Measurements from ENCODE around the gene UGT1A5.

UGT1A5 gene

DNA sequence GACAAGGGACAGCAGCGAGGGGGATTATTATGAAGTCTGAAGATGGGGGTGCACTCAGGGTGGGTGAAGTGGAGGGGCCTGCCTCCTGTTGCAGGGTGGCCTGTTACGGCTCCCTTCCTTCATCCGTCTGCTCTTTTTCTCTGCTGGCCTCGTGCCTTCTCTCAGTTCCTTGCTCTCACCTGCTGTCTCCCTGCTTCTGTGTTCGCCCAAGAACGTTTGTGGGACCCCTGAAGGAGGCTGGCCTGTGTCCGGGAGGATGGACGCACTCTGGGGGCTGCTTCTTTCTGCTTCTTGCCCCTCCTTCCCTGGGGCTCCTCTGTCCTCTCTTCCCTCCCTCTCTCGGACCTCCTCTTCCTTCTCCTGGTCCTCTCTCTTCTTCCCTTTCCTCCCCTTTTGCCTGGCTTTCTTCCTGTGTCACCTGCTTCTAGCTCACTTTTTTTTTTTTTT lies 79.2 kb downstream of the UGT1A5 start:
- no peak for DNase-seq

DNA sequence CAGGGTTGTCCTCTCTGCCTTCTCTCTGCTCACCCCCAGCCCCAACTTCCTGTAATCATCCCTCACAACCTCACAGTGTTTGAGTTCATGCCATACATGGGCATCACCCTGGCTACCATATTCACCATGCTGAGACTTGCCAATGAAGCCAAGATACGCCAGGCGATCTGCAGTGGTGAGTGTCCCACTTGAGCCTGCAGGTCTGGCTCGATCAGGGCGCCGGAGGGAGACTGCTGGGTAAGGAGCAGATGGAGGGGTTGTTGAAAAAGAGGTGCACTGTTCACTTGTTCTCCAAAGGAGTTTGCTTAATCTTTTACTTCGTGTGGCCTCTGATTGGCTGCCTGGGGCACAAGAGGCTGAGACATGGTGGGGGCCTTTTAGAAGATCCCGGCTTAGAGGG lies 80.0 kb downstream of the UGT1A5 start:
- DNase-seq, result no peak

- DNase-seq, result no peak
Observed at GRCh38 chr2:233793465-233794127, 80.9 kb downstream of the UGT1A5 start.

DNA sequence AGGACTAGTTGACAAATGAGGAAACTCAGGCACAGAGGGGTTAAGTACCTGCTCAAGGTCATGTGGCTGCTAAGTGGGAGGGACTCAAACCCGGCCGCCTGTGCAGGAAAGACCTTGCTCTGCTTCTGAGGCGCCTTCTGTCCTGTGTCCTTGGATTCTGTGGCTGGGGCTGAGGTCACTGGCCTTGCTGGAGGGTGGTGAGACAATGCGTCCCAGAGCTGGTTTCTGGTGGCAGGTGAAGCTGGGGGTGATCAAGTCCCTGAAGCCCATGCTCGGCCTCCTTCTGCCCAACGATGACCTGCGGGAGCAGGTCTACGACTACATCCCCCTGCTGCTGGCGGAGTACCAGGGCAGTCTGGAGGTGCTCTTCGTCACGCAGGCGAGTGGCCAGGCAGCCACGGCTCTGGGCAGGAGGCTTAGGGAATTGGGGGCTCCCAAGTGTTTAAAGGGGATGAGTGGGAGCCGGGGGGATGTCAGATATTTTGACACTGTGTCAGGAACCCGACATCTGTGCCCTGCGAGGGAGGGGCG lies 81.5 kb downstream of the UGT1A5 start:
- DNase-seq, result no peak

DNA sequence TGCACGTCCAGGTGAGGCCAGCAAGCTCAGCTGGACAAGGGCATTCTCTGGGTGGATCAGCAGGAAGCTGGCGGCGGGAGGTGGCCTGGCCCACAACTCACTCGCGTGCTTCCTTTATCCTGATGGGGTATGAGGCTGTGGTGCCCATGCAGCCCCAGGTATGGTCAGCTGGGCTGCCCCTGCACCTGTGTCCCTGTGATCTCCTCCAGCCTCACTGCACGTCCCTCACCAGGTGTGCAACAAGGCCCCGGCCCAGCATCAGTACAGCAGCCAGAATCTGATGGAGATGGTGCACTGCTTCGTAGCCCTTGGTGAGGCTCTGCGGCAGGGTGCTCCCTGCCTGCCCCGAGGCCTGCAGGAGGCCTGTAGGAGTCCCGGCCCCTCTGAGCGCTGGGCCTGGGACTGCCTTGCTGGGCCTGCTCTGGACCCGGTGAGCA lies 83.0 kb downstream of the UGT1A5 start:
- no peak for DNase-seq

- DNase-seq, result no peak
Observed at GRCh38 chr2:233796254-233796653, 83.5 kb downstream of the UGT1A5 start.

DNA sequence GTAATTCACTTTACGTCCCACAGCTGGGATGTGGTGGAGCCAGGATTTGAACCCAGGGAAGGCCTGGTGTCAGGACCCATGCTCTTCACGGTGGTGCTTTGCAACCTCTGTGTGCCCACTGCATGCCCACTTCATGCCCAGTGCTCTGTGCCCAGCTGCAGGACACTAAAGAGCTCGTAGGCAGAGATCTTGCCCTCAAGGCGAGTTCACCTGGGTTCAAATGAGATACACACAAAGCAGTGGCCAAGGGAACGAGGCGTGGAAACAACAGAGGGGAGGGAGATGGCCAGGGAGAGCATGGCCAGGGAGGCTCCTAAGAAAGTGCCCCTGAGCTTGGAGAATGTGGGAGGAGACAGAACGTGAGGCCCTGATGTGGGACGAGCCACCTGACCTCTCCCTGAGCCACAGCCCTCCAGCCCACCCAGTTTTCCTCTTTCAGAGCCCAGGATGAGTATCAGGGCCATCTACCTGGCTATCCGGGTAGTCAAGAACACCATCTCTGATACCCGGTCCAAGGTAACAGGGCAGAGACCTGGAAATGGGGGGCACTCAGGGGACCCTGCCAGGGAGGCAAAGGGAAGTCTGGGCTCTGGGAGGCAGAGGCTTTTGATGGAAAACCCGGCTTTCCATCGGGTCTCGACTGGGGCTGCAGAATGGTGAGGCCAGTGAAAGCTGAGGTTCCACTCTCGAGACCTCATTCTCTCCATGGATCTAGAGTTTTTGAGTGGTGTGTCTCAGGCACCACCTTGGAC lies 85.8 kb downstream of the UGT1A5 start:
- DNase-seq, result no peak

GRCh38 chr2:233799087-233799665 lies 86.5 kb downstream of the UGT1A5 start:
- DNase-seq, result no peak

DNA sequence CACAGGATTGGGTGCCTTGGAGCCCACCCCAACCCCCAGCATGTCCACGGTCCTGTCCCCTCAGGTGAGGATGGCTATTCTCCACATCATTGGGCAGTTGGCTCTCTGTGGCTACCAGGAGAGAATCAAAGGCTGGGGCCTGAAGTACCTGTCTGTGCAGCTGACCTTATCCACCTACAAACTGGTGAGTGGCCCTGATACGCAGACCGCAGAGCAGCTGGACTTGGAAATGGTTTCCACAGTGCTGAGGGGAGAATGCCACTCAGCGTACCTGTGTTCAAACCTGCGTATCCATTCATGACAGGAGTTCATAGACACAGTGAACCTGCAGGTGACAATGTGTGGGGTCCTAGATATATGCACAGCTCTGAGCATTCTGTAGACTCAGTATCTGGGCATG lies 87.0 kb downstream of the UGT1A5 start:
- DNase-seq, result no peak

GRCh38 chr2:233800208-233800607 lies 87.5 kb downstream of the UGT1A5 start:
- DNase-seq, result no peak

DNA sequence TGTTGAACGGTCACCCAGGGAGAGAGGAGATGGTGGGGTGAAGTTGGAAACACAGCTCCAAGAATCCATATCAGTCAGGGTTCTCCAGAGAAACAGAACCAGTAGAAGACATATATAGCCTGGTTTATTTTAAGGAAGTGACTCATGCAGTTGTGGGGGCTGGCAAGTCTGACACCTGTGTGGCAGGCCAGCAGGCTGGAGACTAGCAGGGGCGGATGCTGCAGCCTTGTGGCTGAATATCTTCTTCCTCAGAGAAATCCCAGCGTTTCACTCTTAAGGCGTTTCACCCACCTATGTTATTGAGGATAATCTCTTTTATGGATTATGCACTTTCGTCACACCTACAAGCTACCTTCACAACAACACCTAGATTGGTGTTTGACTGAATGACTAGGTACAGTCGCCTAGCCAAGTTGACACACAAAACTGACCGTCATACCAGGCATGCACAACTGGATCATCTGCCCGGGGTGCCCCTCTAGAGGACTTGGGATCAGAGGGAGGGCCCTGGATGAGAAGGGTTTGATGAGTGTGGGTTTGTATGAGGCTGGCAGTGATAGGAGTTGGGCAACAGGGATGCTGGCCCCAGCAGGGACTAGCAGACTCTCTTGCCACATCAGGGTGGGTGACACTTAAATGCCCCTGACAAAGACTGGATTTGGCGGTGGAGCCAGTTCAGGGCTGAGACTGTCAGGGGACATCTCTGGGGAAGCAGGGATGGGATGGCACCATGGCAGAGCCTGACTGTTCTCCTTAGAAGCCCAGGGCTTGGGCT lies 88.8 kb downstream of the UGT1A5 start:
- no peak for DNase-seq

DNA sequence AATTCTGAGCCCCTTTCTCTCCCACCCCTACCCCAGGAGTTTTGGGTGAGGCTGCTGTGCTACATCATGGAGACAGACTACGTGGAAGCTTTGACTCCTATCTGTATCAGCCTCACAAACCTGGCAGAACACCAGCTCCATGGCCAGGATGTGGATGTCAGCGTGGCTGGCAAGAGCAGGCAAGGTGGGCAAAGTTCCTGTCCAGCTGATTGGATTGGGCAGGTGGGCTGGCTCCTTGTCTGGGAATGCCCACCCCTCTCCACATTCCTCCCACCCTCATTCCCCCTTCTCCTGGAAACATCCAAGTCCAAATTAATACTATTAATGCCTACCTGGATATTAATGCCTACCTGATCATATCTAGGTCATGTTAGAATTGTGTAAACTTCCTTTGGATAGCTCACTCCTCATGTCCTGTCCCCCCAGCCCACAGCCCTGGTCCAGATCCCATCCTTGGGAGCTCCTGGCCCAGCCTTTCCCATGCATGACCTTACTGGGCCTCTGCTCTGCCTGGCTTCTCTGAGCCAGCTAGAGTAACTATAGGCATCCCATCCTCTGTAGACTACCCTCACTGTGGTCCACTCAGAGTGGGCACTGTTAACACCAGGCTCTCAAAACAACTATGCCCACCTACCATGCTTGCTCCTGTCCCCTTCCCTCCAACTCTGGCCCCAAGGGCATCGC lies 89.6 kb downstream of the UGT1A5 start:
- DNase-seq, result no peak

DNA sequence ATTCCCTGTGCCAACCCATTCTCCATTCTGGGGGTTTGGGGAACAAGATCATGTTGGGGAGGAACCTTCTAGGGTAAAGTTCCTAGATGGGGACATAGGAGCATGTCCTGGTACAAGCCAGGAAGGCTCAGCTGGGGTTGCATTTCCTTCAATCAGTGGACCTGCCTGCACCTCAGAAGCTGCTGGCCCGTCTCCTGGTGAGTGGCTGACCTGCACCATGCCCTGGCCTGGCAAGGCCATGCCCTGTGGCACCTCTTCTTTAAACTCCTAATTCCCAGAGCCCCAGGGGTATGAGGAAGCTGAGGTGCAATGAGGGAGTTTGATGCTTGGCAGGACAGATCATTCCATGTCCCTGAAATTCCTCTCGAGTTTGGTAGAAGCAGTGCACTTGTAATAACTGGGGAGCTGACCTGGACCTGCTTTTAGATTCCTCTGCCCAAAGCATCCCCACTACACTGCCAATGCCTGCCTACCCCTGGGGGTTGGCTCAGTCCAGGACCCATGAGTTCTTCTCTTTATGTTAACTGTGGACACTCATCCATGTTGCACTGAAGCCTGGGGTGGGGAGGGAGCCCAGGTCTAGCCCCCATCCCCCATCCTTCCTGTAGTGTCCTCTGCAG lies 90.7 kb downstream of the UGT1A5 start:
- DNase-seq, result no peak

GRCh38 chr2:233803994-233804393 lies 91.3 kb downstream of the UGT1A5 start:
- no peak for DNase-seq

GRCh38 chr2:233807215-233807865 lies 94.6 kb downstream of the UGT1A5 start:
- no peak for DNase-seq

DNA sequence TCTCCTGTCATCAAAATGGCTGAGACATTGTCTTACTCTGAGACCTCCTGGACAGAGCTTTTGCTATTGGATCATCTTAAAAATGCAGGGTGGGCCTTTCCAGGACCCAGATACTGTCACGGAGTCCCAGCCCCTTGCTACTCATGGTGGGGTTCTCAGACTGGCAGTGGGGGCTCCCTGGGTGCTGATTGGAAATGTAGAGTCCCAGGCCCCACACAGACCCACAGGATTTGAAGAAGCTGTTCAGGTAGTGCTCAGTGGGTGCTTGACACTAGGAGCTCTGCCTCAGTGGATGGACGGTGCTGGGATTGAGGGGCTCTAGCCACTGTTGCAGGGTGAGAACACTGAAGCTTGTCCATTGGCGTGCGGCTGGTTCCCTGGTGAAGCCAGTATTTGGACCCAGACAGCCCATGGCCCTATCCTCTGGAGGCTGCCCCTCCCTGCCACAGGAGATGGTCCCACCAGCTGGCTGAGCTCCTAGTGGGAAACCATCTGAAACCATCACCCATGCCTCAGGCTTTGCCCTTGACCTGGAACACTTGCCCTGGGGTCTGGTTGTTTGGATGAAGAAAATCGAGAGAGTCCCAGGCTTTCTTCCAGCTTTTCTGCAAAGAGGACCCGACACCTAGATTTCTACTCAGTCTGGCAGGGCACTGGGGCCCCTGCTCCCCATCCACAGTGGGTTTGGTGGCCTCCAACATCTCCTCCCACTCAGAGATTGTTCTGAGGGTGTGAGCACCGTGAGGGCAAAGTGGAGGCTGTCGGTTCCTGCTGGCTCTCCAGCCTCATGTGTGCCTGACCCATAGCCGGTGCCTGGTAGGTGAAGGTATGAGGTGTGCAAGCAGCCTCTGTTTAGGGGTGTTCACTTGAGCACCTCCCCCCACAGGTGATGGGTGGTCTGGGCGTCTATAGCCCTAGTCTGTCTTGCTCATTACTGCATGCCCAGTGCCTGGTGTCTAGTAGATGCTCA lies 95.5 kb downstream of the UGT1A5 start:
- DNase-seq, result no peak

DNA sequence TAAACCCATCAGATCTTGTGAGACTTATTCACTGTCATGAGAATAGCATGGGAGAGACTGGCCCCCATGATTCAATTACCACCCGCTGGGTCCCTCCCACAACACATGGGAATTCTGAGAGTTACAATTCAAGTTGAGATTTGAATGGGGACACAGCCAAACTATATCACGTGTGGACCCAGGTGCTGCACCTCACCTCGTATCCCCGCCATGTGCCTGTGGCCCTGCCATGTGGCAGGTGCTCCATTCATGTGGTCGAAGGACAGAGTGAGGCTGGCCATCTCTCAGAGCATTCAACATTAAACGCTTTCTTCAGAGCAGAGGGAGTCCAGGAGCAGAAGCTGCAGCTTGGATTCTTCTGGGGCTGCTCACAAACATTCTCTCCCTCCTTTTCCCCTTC lies 97.7 kb downstream of the UGT1A5 start:
- no peak for DNase-seq

- no peak for DNase-seq
Observed at GRCh38 chr2:233811087-233811486, 98.4 kb downstream of the UGT1A5 start.

- no peak for DNase-seq
Observed at GRCh38 chr2:233811732-233812131, 99.0 kb downstream of the UGT1A5 start.

Data from GDM1 (cell line).